EH (cell line): ENCODE results near the gene GRIK2.
"Not testable (repeated sequence)": the region's sequence is repeated elsewhere in the genome, so short reads cannot be mapped to it uniquely, and the experiment has no call there.

Source experiments
- DNase-seq: peaks from one replicate; pipeline ENCODE4 v3.0.0-alpha.2; 2015; ENCODE audit warnings: low read depth

GRIK2 gene

DNA sequence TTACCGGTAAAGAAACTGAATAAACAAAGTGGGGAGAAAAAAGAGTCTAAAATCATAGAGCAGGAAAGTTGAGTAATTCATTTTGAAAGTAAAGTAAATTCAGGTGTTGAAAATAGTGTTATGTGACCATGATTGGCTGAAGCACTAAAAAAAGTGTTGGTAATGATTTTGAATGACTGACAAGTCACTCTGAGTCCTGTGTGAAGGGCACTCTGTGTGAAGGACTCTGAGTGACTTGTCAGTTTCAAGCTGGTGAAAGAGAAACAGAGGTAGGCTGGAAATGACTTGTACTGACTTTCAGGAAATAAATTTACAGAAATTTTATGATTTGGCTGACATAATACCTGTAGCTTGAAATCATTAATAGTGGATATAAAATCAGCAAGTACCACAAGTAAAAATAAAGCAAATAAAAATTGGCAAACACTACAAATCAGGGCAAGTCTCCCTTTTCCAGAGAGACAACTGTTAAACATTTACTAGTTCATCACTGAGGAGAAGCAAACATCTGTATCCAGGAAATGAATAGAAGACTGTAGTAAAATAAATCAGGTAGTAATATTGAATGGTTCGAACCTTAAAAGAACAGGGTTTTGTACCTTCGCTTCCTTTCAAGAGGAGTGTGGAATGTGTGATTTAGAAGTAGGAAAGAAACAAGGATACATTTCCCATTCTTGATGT is 630.6 kb downstream of the GRIK2 start:
- no peak for DNase-seq

- no peak for DNase-seq
Observed at GRCh38 chr6:102026649-102027048, 633.1 kb downstream of the GRIK2 start.

GRCh38 chr6:102028176-102028575 is 634.7 kb downstream of the GRIK2 start:
- DNase-seq = no peak

- DNase-seq = no peak
Observed at GRCh38 chr6:102038964-102039363, 645.5 kb downstream of the GRIK2 start.

DNA sequence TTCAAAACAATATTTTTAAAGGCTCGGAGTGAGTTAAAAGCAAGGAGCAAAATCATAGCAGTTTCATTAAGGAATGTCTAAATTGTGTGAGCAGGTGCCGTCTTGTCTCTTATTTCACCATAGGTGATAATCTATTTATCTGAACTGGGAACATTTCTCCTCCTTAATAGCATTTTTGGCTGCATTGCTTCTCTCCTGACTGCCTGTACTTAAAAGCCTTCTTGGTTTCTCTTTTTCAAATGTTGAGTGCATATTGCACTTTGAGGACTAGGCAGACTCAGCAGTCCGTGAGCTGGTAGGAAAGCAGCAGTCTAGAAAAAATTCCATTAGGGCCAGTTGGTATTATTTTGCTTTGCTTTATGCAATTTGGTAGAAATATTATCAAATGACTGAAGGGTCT is 645.9 kb downstream of the GRIK2 start:
- no peak for DNase-seq

- no peak for DNase-seq
Observed at GRCh38 chr6:102051001-102051400, 657.5 kb downstream of the GRIK2 start.

- no peak for DNase-seq
Observed at GRCh38 chr6:102051720-102052119, 658.2 kb downstream of the GRIK2 start.

GRCh38 chr6:102064142-102064541 is 670.6 kb downstream of the GRIK2 start:
- DNase-seq = no peak

DNA sequence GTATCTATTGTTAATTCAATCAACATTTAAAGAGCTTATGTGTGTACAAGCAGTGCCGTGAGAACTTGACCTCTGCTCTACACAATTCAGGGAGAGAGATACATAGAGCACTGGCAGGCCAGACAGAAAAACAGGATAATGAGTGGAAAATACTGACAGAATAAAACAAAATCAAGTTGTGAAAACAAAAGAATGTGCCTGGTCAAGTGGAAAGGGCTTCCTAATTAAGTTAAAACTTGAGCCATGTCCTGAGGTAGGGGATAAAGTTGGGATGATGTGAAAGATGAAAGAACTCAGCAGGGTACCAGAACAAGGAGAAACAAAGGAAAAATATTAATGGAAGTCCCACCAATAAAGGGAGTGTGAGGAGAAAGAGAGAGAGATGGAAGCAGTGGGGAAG is 672.8 kb downstream of the GRIK2 start:
- no peak for DNase-seq

- DNase-seq = no peak
Observed at GRCh38 chr6:102068349-102068929, 674.9 kb downstream of the GRIK2 start.

DNA sequence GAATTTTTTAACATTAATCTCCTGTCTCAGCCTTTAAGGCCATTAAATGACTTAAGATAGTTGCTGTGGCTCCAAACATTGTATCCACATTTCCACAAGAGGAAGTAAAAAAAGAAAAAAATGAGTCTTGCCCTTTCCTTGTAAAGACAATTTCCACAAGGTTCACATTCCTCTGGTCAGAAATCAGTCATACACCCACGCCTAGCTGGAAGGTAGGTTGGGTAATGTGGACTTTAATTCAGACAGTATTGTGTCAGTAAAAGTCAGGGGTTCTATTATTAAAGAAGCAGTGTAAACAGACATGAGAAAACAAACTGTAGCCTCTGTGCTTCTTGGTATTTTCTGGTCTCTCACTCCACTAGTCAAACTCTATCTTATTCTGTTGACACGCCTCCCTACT is 682.0 kb downstream of the GRIK2 start:
- DNase-seq = peak; percentile 22

GRCh38 chr6:102085257-102085656 is 691.7 kb downstream of the GRIK2 start:
- DNase-seq = peak; percentile 17

GRCh38 chr6:102088160-102088559 is 694.7 kb downstream of the GRIK2 start:
- not testable (repeated sequence) for DNase-seq

GRCh38 chr6:102114402-102114801 is 720.9 kb downstream of the GRIK2 start:
- DNase-seq = peak; percentile 7

DNA sequence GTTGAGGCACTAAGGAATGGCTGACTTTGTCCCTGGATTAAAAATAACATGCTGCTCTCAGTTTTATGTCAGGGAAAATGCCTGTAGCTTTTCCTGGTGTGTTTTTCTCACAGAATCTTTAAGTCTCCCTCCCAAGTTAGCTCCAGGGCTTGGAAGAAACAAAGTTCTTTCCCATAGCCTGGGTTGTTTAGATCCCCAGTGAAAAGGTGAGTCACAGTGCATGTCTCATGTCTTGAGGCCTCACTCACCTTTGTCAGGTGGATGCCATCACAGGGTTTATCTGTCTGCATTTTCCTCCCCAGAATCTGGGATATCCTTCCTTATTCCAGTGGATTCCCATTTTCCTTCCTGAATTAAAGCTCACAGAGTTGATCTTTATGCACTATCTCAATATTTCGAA is 722.4 kb downstream of the GRIK2 start:
- DNase-seq = no peak

- DNase-seq = no peak
Observed at GRCh38 chr6:102118034-102118433, 724.5 kb downstream of the GRIK2 start.
